Neural progenitor cell (in vitro differentiated cells): ENCODE results near the gene CC2D2A. TPM values are rescaled to one million over a fixed set of nuclear protein-coding genes. Genes with fewer than 3 reads are reported as not detected.

ENCODE experiments used
- DNase-seq: peaks from one replicate; pipeline ENCODE4 v3.0.0-alpha.2; 2016; ENCODE audit warnings: low spot score
- H2AFZ ChIP-seq: fragments of 200-600 bp; sonication (generic); replicated peaks from 2 replicates; pipeline ENCODE4 v1.6.1; 2016; ENCODE audit warnings: antibody characterized with exemption
- H3F3A ChIP-seq: fragments of 200-600 bp; sonication (generic); 2 replicates; pipeline ENCODE4 v1.6.1; 2016; ENCODE audit warnings: antibody characterized with exemption, low read depth
- H3K27ac ChIP-seq: fragments of 200-600 bp; sonication (generic); 2 replicates; pipeline ENCODE4 v1.5.1; 2016; ENCODE audit warnings: mild to moderate bottlenecking
- H3K27me3 ChIP-seq: fragments of 200-600 bp; sonication (generic); 2 replicates; pipeline ENCODE4 v1.6.1; 2016; ENCODE audit warnings: mild to moderate bottlenecking, moderate library complexity
- H3K36me3 ChIP-seq: fragments of 200-600 bp; sonication (generic); 2 replicates; pipeline ENCODE4 v1.5.1; 2016
- H3K4me1 ChIP-seq: fragments of 200-600 bp; sonication (generic); 2 replicates; pipeline ENCODE4 v1.6.1; 2016; ENCODE audit warnings: mixed run types
- H3K4me2 ChIP-seq: fragments of 200-600 bp; sonication (generic); 2 replicates; pipeline ENCODE4 v1.6.1; 2016
- H3K4me3 ChIP-seq: fragments of 200-600 bp; sonication (generic); 2 replicates; pipeline ENCODE4 v1.5.1; 2016
- H3K79me2 ChIP-seq: fragments of 200-600 bp; sonication (generic); 2 replicates; pipeline ENCODE4 v1.6.1; 2016; ENCODE audit warnings: low read depth
- H3K9ac ChIP-seq: fragments of 200-600 bp; sonication (generic); 2 replicates; pipeline ENCODE4 v1.6.1; 2016
- H3K9me3 ChIP-seq: fragments of 200-600 bp; sonication (generic); 2 replicates; pipeline ENCODE4 v1.5.1; 2016; ENCODE audit warnings: low read depth
- H4K20me1 ChIP-seq: fragments of 200-600 bp; sonication (generic); 2 replicates; pipeline ENCODE4 v1.6.1; 2016; ENCODE audit warnings: low read depth
- H3K27ac Mint-ChIP-seq: 3 replicates; pipeline ENCODE4 v1.8.0; 2021; ENCODE audit warnings: mixed read lengths
- H3K27me3 Mint-ChIP-seq: 2 replicates; pipeline ENCODE4 v1.8.0; 2022; ENCODE audit warnings: low read depth, mild to moderate bottlenecking, inconsistent platforms, moderate library complexity, mixed read lengths; ENCODE audit not compliant: insufficient read depth
- H3K36me3 Mint-ChIP-seq: 3 replicates; pipeline ENCODE4 v1.8.0; 2021; ENCODE audit warnings: mixed read lengths
- H3K4me1 Mint-ChIP-seq: 3 replicates; pipeline ENCODE4 v1.8.0; 2021; ENCODE audit warnings: mixed read lengths
- H3K4me3 Mint-ChIP-seq: 3 replicates; pipeline ENCODE4 v1.8.0; 2021; ENCODE audit warnings: mild to moderate bottlenecking, moderate library complexity, mixed read lengths
- H3K9me3 Mint-ChIP-seq: 3 replicates; pipeline ENCODE4 v1.8.0; 2020; ENCODE audit warnings: mixed read lengths
- CTCF ChIP-seq: fragments of 200-600 bp; sonication (generic); IDR thresholded peaks from 2 replicates; pipeline ENCODE4 v1.5.1; 2017; ENCODE audit warnings: antibody characterized with exemption, mild to moderate bottlenecking
- EZH2 ChIP-seq: fragments of 200-600 bp; sonication (generic); IDR thresholded peaks from 2 replicates; pipeline ENCODE4 v1.6.1; 2017; ENCODE audit warnings: antibody characterized with exemption, mild to moderate bottlenecking, moderate library complexity
- EZH2phosphoT487 ChIP-seq: fragments of 200-600 bp; sonication (generic); IDR thresholded peaks from 2 replicates; pipeline ENCODE4 v1.6.1; 2017; ENCODE audit warnings: antibody characterized with exemption
- total RNA-seq: library from RNA; depleted of rRNA; stranded (reverse); fragments of >200 nt; gene quantifications from 2 replicates; pipeline ENCODE4 v1.2.3, GENCODE V29; 2015; ENCODE audit warnings: low replicate concordance

The CC2D2A gene
- total RNA-seq, 1 donor from 2014 or later, result 40.0 TPM

GRCh38 chr4:15425520-15425919 is 44.2 kb upstream of the CC2D2A start:
- Mint-ChIP-seq H3K27ac (no peak overlapping the region), H3K36me3 (no peaks in the 10 kb centered on the region), H3K4me3 (no peak overlapping the region), H3K27me3 (no peaks in the 10 kb centered on the region), H3K9me3 (no peaks in the 10 kb centered on the region), H3K4me1 (peaks cover 3% of the 10 kb centered on the region)
- H3F3A ChIP-seq, result no peaks in the 10 kb centered on the region
- H3K36me3 ChIP-seq, result no peaks in the 10 kb centered on the region
- H3K9ac ChIP-seq, result no peak overlapping the region
- no peaks in the 10 kb centered on the region for H3K79me2 ChIP-seq
- no peak for TF ChIP-seq EZH2
- no peak for TF ChIP-seq CTCF
- no peak for TF ChIP-seq EZH2phosphoT487
- H3K27me3 ChIP-seq, result no peaks in the 10 kb centered on the region
- DNase-seq, result no peak
- no peak overlapping the region for H3K4me3 ChIP-seq
- no peak overlapping the region for H3K4me2 ChIP-seq
- no peaks in the 10 kb centered on the region for H3K9me3 ChIP-seq
- no peak overlapping the region for H3K27ac ChIP-seq
- H4K20me1 ChIP-seq, result no peaks in the 10 kb centered on the region
- H2AFZ ChIP-seq, result no peak overlapping the region
- H3K4me1 ChIP-seq, result no peaks in the 10 kb centered on the region

GRCh38 chr4:15427161-15427560 is 42.5 kb upstream of the CC2D2A start:
- no peaks in the 10 kb centered on the region for H3K4me1 Mint-ChIP-seq
- Histone ChIP-seq H3K9me3 (no peaks in the 10 kb centered on the region), H3K4me3 (no peak overlapping the region), H3K9ac (no peak overlapping the region), H3K27ac (no peak overlapping the region), H3K36me3 (no peaks in the 10 kb centered on the region), H4K20me1 (no peaks in the 10 kb centered on the region), H3K4me1 (no peaks in the 10 kb centered on the region), H3K27me3 (no peaks in the 10 kb centered on the region), H2AFZ (no peak overlapping the region), H3K4me2 (no peak overlapping the region), H3F3A (no peaks in the 10 kb centered on the region), H3K79me2 (no peaks in the 10 kb centered on the region)
- H3K4me3 Mint-ChIP-seq, result no peak overlapping the region
- no peaks in the 10 kb centered on the region for H3K36me3 Mint-ChIP-seq
- no peak for TF ChIP-seq EZH2
- no peak for TF ChIP-seq EZH2phosphoT487
- TF ChIP-seq CTCF, result no peak
- H3K9me3 Mint-ChIP-seq, result no peaks in the 10 kb centered on the region
- DNase-seq, result no peak
- H3K27ac Mint-ChIP-seq, result no peak overlapping the region
- no peaks in the 10 kb centered on the region for H3K27me3 Mint-ChIP-seq

GRCh38 chr4:15427701-15428100 is 42.0 kb upstream of the CC2D2A start, which contains the start of gene C1QTNF7:
Gene C1QTNF7 (plus strand): TSS chr4:15428033. CDS start chr4:15435744, 7,711 bp downstream.
- H3K4me2 ChIP-seq, result no peak within 1 kb of the TSS
- no peak for DNase-seq
- H3K4me1 ChIP-seq, result no peaks in the 10 kb centered on the region
- no peaks in the 10 kb centered on the region for H3K36me3 ChIP-seq
- no peaks in the 10 kb centered on the region for H4K20me1 ChIP-seq
- no peaks in the 10 kb centered on the region for H3K4me1 Mint-ChIP-seq
- TF ChIP-seq CTCF, result no peak
- no peak for TF ChIP-seq EZH2phosphoT487
- no peak for TF ChIP-seq EZH2
- H3K4me3 ChIP-seq, result no peak within 1 kb of the TSS
- H3K36me3 Mint-ChIP-seq, result no peaks in the 10 kb centered on the region
- H3K9me3 Mint-ChIP-seq, result no peaks in the 10 kb centered on the region
- H3K27ac Mint-ChIP-seq, result no peak within 1 kb of the TSS
- H3K9me3 ChIP-seq, result no peaks in the 10 kb centered on the region
- no peak within 1 kb of the TSS for H3K9ac ChIP-seq
- H2AFZ ChIP-seq, result no peak within 1 kb of the TSS
- no peak within 1 kb of the TSS for H3K27ac ChIP-seq
- no peaks in the 10 kb centered on the region for H3K79me2 ChIP-seq
- no peaks in the 10 kb centered on the region for H3F3A ChIP-seq
- no peaks in the 10 kb centered on the region for H3K27me3 Mint-ChIP-seq
- no peak within 1 kb of the TSS for H3K4me3 Mint-ChIP-seq
- H3K27me3 ChIP-seq, result no peaks in the 10 kb centered on the region
